ENCODE results near the gene ARSH.
"Not testable (repeated sequence)": the region's sequence is repeated elsewhere in the genome, so short reads cannot be mapped to it uniquely, and the experiment has no call there.

The ARSH gene

GRCh38 chrX:3044671-3045070 lies 38.3 kb downstream of the ARSH start:
- DNase-seq, result no peak

- peak; percentile 2 for DNase-seq
Measured at GRCh38 chrX:3046253-3047240, 40.2 kb downstream of the ARSH start.

GRCh38 chrX:3050523-3051175 lies 44.3 kb downstream of the ARSH start:
- not testable (repeated sequence) for DNase-seq

GRCh38 chrX:3052860-3053259 lies 46.5 kb downstream of the ARSH start:
- DNase-seq, result no peak

GRCh38 chrX:3066555-3066954 lies 60.2 kb downstream of the ARSH start:
- DNase-seq, result no peak

- no peak for DNase-seq
Measured at GRCh38 chrX:3075959-3076358, 69.6 kb downstream of the ARSH start.

GRCh38 chrX:3076416-3076991 lies 70.2 kb downstream of the ARSH start:
- no peak for DNase-seq
